Loucy (cell line): Measurements from ENCODE around the gene ADAMTS12.

ENCODE experiments used
- H2AFZ ChIP-seq: fragments of 200-600 bp; sonication (generic); 2 replicates; pipeline ENCODE4 v1.6.0; 2016; ENCODE audit warnings: antibody characterized with exemption, mild to moderate bottlenecking, low read length, moderate library complexity
- H3F3A ChIP-seq: fragments of 200-600 bp; 2 replicates; pipeline ENCODE4 v1.6.0; 2016; ENCODE audit warnings: antibody characterized with exemption, low read depth, mild to moderate bottlenecking
- H3K27me3 ChIP-seq: fragments of 200-600 bp; sonication (generic); 2 replicates; pipeline ENCODE4 v1.6.1; 2014; ENCODE audit warnings: low read length, mild to moderate bottlenecking; ENCODE audit not compliant: insufficient read depth, poor library complexity, severe bottlenecking
- H3K36me3 ChIP-seq: fragments of 200-600 bp; sonication (generic); 2 replicates; pipeline ENCODE4 v1.6.1; 2016; ENCODE audit warnings: low read length; ENCODE audit not compliant: insufficient read depth
- H3K4me1 ChIP-seq: fragments of 200-600 bp; sonication (generic); 2 replicates; pipeline ENCODE4 v1.5.1; 2014; ENCODE audit warnings: low read length, mild to moderate bottlenecking; ENCODE audit not compliant: insufficient read depth, poor library complexity, severe bottlenecking
- H3K4me2 ChIP-seq: fragments of 200-600 bp; sonication (generic); 2 replicates; pipeline ENCODE4 v1.6.0; 2014; ENCODE audit warnings: antibody characterized with exemption, low read length, low read depth, mild to moderate bottlenecking; ENCODE audit not compliant: poor library complexity, severe bottlenecking
- H3K4me3 ChIP-seq: fragments of 200-600 bp; sonication (generic); 2 replicates; pipeline ENCODE4 v1.5.1; 2014; ENCODE audit warnings: low read length, mild to moderate bottlenecking, mixed read lengths; ENCODE audit not compliant: poor library complexity, severe bottlenecking
- H3K79me2 ChIP-seq: fragments of 200-600 bp; sonication (generic); 2 replicates; pipeline ENCODE4 v1.6.1; 2014; ENCODE audit warnings: low read length; ENCODE audit not compliant: insufficient read depth
- H3K9ac ChIP-seq: fragments of 200-600 bp; sonication (generic); 2 replicates; pipeline ENCODE4 v1.6.0; 2014; ENCODE audit warnings: mild to moderate bottlenecking, low read depth, low read length, moderate library complexity; ENCODE audit not compliant: poor library complexity, severe bottlenecking
- H3K9me2 ChIP-seq: fragments of 200-600 bp; sonication (generic); replicated peaks from 2 replicates; pipeline ENCODE4 v1.6.1; 2016; ENCODE audit warnings: low read depth, low read length, mixed read lengths
- H3K9me3 ChIP-seq: fragments of 200-600 bp; sonication (generic); 2 replicates; pipeline ENCODE4 v1.6.1; 2014; ENCODE audit warnings: mild to moderate bottlenecking, antibody characterized with exemption, low read length, low read depth; ENCODE audit not compliant: insufficient read depth
- H4K20me1 ChIP-seq: fragments of 200-600 bp; sonication (generic); 2 replicates; pipeline ENCODE4 v1.6.0; 2014; ENCODE audit warnings: antibody characterized with exemption, low read length, mild to moderate bottlenecking; ENCODE audit not compliant: insufficient read depth, poor library complexity, severe bottlenecking
- CTCF ChIP-seq: fragments of 200-600 bp; sonication (generic); conservative IDR thresholded peaks from 2 replicates; pipeline ENCODE4 v1.5.1; 2014; ENCODE audit warnings: mild to moderate bottlenecking, antibody characterized with exemption, low read length
- EZH2phosphoT487 ChIP-seq: fragments of 200-600 bp; IDR thresholded peaks from 2 replicates; pipeline ENCODE4 v1.6.1; 2018; ENCODE audit warnings: antibody characterized with exemption, mild to moderate bottlenecking, moderate library complexity, borderline replicate concordance

ADAMTS12 gene

GRCh38 chr5:33894566-33894965 is 2.8 kb upstream of the ADAMTS12 start:
- no peaks in the 10 kb centered on the region for H3F3A ChIP-seq
- no peak overlapping the region for H3K4me3 ChIP-seq
- no peaks in the 10 kb centered on the region for H4K20me1 ChIP-seq
- no peak for TF ChIP-seq EZH2phosphoT487
- TF ChIP-seq CTCF, result no peak
- no peak overlapping the region for H2AFZ ChIP-seq
- no peaks in the 10 kb centered on the region for H3K27me3 ChIP-seq
- H3K4me1 ChIP-seq, result no peaks in the 10 kb centered on the region
- H3K9me2 ChIP-seq, result no peaks in the 10 kb centered on the region
- no peaks in the 10 kb centered on the region for H3K79me2 ChIP-seq
- H3K4me2 ChIP-seq, result no peak overlapping the region
- H3K9me3 ChIP-seq, result no peaks in the 10 kb centered on the region
- H3K9ac ChIP-seq, result no peak overlapping the region
- H3K36me3 ChIP-seq, result no peaks in the 10 kb centered on the region

- no peaks in the 10 kb centered on the region for H3K4me1 ChIP-seq
- H3K4me2 ChIP-seq, result no peak overlapping the region
- H2AFZ ChIP-seq, result no peak overlapping the region
- no peaks in the 10 kb centered on the region for H3F3A ChIP-seq
- H3K9me3 ChIP-seq, result no peaks in the 10 kb centered on the region
- H3K9ac ChIP-seq, result no peak overlapping the region
- no peaks in the 10 kb centered on the region for H3K27me3 ChIP-seq
- no peak overlapping the region for H3K4me3 ChIP-seq
- no peaks in the 10 kb centered on the region for H3K36me3 ChIP-seq
- H4K20me1 ChIP-seq, result no peaks in the 10 kb centered on the region
- no peak for TF ChIP-seq CTCF
- TF ChIP-seq EZH2phosphoT487, result no peak
- H3K9me2 ChIP-seq, result no peaks in the 10 kb centered on the region
- no peaks in the 10 kb centered on the region for H3K79me2 ChIP-seq
Observed at GRCh38 chr5:33892620-33893137, 889 bp upstream of the ADAMTS12 start.

- Histone ChIP-seq H3K9ac (no peak overlapping the region), H3K9me2 (no peaks in the 10 kb centered on the region), H3K79me2 (no peaks in the 10 kb centered on the region), H3K9me3 (no peaks in the 10 kb centered on the region), H3F3A (no peaks in the 10 kb centered on the region), H3K27me3 (no peaks in the 10 kb centered on the region), H3K4me2 (no peak overlapping the region), H2AFZ (no peak overlapping the region), H3K36me3 (no peaks in the 10 kb centered on the region), H3K4me1 (no peaks in the 10 kb centered on the region), H4K20me1 (no peaks in the 10 kb centered on the region), H3K4me3 (no peak overlapping the region)
- TF ChIP-seq CTCF (no peak), EZH2phosphoT487 (no peak)
Observed at GRCh38 chr5:33891446-33891787, 373 bp downstream of the ADAMTS12 start.
